ENCODE results near the gene GRM8.

- TF ChIP-seq CTCF (IDR thresholded peaks at IDR 0.05; ENCODE audit: low read depth, low read length, poor library complexity, severe bottlenecking) (no peak), EZH2phosphoT487 (IDR thresholded peaks at IDR 0.05; ENCODE audit: borderline replicate concordance, low read length) (no peak)
Observed at GRCh38 chr7:127290116-127290655, 37.4 kb upstream of the GRM8 start.
